Measurements from ENCODE around the gene HMGN1.

HMGN1 gene

GRCh38 chr21:39326607-39327307 lies 22.1 kb downstream of the HMGN1 start:
- DNase-seq = no peak

- no peak for DNase-seq
Measured at GRCh38 chr21:39325458-39325857, 23.4 kb downstream of the HMGN1 start.

GRCh38 chr21:39321424-39321823 lies 27.5 kb downstream of the HMGN1 start:
- DNase-seq = no peak

- no peak for DNase-seq
Measured at GRCh38 chr21:39319814-39320332, 29.0 kb downstream of the HMGN1 start.

- no peak for DNase-seq
Measured at GRCh38 chr21:39319251-39319756, 29.6 kb downstream of the HMGN1 start.

GRCh38 chr21:39318091-39318959 lies 30.6 kb downstream of the HMGN1 start:
- DNase-seq = no peak

GRCh38 chr21:39317134-39318090 lies 31.5 kb downstream of the HMGN1 start:
- no peak for DNase-seq

- no peak for DNase-seq
Measured at GRCh38 chr21:39316729-39317128, 32.2 kb downstream of the HMGN1 start.

- DNase-seq = no peak
Measured at GRCh38 chr21:39315603-39316445, 33.1 kb downstream of the HMGN1 start.

GRCh38 chr21:39314143-39315027 lies 34.5 kb downstream of the HMGN1 start:
- peak; percentile 64 for DNase-seq

- DNase-seq = peak; percentile 85
Measured at GRCh38 chr21:39313571-39314142, 35.2 kb downstream of the HMGN1 start, which contains the start of gene BRWD1. Gene BRWD1 (minus strand): TSS chr21:39313632. CDS start chr21:39313491, 141 bp downstream.

GRCh38 chr21:39313042-39313570 lies 35.8 kb downstream of the HMGN1 start:
- DNase-seq = peak; percentile 50

- peak; percentile 90 for DNase-seq
Measured at GRCh38 chr21:39312112-39313041, 36.5 kb downstream of the HMGN1 start.

GRCh38 chr21:39311164-39311563 lies 37.7 kb downstream of the HMGN1 start:
- DNase-seq = no peak

- DNase-seq = no peak
Measured at GRCh38 chr21:39307466-39307865, 41.4 kb downstream of the HMGN1 start.

- no peak for DNase-seq
Measured at GRCh38 chr21:39300587-39300986, 48.3 kb downstream of the HMGN1 start.

GRCh38 chr21:39296891-39297290 lies 52.0 kb downstream of the HMGN1 start:
- no peak for DNase-seq

Measured in NCI-H1092 (cell line).